Stimulated activated CD8-positive, alpha-beta memory T cell treated with anti-CD3 and anti-CD28 coated beads, Interleukin-4, amount 100 ng/mL, for 4 hours (primary cell): Measurements from ENCODE around the gene AGAP1.
"Not testable (repeated sequence)": the region's sequence is repeated elsewhere in the genome, so short reads cannot be mapped to it uniquely, and the experiment has no call there.

Experiments used
- DNase-seq, 2 donors: peaks; one replicate each; pipeline ENCODE4 v3.0.0-alpha.2; 2020; ENCODE audit warnings: low read depth in 2 of 2, low spot score in 1 of 2

Gene AGAP1

GRCh38 chr2:235754357-235755207, 260.7 kb downstream of the AGAP1 start:
- DNase-seq = no peak

DNA sequence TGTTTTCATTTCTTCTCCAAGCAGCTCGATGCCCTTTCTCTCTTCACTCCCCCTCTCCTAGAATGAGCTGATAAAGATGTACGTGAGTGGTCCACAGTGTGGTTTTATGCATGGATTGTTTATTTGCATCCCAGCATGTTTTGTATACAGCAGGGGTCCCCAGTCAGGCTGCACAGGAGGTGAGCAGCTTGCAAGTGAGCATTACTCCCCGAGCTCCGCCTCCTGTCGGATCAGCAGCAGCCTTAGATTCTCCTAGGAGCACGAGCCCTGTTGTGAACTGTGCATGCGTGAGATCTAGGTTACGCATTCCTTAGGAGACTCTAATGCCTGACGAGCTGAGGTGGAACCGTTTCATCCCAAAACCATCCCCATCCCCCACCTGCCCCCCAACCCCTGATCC, 262.6 kb downstream of the AGAP1 start:
- DNase-seq = no peak

DNA sequence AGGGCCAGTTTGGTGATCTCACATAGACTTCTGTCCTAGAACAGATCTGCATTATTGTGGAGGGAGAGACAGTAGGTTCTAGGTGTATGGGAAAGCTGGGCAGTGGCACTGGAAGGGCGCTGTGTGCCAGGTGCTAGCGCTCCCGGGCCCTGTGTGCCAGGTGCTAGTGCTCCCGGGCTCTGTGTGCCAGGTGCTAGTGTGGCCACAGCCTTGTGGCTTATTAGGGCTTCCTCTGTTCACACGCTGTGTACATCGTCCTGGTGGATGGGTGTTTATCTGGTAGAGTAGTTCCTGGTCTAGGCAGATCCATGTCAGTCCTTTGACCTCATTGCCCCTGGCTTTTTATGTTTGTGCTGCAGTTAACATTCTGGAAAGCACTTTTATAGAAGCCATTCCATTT, 263.4 kb downstream of the AGAP1 start:
- DNase-seq = no peak

GRCh38 chr2:235757640-235758039, 263.8 kb downstream of the AGAP1 start:
- DNase-seq = no peak

- no peak for DNase-seq
These were observed 269.2 kb downstream of the AGAP1 start for GRCh38 chr2:235762832-235763598.

GRCh38 chr2:235763816-235764215, 270.0 kb downstream of the AGAP1 start:
- no peak for DNase-seq

- DNase-seq = not testable (repeated sequence)
These were observed 270.6 kb downstream of the AGAP1 start for GRCh38 chr2:235764478-235764877.

DNA sequence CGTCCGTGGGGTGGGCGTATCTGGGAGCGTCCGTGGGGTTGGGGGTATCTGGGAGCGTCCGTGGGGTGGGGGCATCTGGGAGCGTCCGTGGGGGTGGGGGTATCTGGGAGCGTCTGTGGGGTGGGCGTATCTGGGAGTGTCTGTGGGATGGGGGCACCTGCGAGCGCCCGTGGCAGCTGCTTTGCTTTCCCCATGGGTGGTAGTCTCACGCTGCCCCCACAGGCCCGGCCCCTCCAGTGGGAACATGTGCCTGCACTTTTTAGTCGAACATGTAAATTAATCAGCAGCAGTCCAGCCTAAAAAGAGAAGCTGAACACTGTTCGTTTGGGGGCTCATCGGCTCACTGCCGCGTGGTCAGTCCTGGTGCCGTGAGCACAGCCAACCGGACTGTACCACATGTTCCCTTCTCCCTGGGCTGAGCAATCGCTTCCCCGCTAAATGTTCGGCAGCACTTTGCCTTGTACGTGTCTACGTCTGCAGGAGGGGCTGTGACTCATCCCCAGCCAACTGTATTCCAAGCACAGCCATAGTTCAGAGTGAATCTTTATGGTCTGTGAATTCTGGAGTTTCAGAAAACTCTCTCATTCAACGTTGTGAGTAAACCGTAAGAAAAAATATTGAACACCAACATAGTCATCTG, 271.5 kb downstream of the AGAP1 start:
- DNase-seq = no peak

DNA sequence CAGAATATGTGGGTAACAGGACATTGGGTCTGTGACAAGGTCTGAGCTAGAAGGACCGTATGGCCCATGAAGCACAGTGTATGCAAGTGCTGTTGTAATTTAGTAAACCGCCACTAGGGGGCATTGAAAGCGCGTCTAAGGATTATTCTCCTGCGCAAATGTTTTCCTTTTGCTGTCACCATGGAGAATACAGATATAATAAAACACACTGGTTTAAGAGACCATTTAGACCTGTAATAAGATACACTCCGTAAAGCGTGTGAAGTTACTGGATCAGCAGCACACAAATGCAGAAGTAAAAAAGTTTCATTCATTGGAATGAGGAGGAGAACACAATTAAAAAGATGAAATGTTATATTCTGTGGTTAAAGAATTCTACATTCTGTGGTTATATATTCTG, 272.4 kb downstream of the AGAP1 start:
- DNase-seq = no peak

DNA sequence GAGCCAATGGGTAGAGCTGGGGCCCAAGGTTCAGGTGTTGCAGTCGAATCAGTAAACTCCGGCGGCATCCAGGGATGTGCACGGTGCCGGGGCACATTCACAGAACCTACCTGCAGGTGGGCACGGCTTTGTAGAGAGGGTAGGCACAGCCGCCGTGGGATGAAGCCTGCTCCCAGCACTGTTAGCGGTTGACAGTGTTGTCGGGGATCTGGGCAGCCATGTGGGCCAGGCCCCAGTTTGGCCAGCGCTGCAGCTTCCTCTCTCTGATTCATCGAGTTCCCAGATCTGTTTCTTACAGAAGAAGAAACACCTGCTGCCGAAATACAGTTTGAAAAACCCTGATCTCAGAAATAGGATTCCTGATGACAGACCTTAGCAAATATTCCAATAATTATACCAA, 274.8 kb downstream of the AGAP1 start:
- DNase-seq = no peak

- no peak for DNase-seq
These were observed 275.2 kb downstream of the AGAP1 start for GRCh38 chr2:235769046-235769445.

DNA sequence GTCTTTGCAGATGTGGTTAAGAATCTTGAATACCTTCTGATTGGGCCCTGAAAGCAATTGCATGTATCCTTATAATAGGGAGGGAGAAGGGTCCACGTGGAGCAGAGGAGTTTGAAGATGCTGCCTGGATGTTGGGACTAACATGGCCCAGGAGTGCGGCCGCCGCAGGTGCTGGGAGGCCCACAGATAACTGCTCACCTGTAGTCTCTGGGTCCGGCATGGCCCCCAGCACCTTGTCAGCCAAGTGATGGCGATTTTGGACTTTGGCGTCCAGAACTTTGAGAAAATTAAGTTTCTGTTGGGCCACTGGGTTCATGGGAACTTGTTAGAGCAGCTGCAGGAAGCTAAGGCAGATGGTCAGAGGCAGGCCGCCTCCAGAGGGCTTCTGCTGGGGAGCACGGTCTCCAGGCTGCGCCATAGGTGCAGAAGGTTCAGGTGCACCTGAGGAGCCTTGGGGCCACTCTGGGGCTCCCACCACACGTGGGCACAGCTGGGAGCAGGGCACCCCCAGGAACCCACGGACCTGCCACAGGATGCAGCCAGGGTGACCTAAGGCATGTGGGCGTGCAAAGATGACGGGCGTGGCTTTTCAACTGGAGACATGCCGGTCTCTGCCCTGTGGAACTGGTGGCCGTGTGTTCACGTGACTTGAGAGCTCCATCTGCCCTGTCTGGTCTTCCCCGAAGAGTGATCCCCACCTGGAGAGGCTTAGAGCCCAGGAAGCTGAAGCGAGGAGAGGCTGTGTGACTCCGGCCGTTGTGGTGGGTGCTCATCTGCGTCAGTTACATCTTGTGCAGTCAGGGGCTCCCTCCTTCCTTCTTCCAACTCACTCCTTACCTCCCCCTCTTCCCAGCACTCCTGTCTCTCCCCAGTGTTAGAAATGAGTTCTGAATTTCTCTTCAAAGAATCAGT, 277.3 kb downstream of the AGAP1 start:
- DNase-seq = no peak

DNA sequence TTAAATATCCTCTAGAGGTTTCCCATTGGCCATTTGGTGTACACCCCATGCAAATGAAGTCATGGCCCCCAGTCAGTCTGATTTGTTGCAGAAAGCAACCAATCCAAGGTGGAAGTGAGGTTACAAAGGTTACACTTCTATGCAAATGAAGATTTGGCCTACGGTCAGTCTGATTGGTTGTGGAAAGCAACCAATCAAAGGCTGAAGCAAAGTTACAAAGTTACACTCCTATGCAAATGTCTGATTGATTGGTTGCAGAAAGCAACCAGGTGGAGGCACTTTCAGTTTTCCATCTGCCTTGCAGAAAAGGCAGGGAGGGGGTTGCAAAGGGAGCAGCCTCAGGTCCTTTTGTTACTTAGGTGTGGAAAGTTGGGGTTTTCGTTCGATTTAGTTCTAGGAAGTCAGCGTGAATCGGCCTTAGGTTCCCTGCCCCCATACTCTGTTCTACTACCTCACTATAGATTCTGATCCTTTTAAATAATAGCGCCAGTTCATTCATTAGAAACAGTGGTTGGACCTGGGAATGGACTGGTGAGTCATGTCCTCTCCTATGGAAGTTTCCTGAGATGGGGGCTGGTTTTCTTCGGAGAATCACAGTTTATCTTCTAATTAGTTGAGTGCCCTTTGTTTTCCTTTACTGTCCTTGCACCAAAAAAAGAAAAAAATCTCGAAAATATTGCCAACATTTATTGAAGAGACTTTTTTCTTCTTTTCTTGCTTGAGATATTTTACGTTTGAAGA, 279.5 kb downstream of the AGAP1 start:
- DNase-seq = no peak

DNA sequence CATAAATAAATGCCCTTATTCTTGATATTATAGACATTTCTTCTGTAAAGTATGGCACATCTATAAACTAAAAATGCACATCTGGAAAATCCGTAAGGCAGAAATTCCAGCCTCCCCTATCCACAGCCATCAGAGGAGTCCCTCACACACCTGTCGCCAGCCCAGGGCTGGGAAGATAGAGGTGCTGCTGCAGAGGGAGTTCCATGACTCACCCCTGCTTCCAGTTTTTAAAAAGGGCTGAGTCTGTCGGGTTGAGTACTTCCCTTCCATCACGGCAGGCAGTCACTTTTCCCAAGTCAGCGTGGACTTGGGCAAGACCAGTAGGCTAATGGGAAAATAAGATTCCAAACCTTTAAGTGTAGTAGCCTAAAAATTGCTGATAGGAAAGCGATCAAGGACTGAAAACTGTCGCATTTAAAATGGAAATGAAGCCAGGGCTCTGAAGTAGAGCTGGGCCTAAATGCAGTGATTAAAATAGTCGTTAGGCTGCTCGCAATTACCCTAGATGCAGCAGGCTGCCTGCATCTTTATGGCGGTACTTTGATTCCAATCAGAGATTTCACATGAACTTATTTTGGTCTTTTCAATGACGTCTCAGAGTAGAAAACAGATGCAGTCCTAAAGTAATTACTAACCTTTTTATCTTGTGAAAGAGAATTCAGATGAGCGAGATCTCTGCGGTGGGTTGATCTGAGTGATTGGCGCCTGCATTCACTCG, 280.5 kb downstream of the AGAP1 start:
- DNase-seq = no peak

DNA sequence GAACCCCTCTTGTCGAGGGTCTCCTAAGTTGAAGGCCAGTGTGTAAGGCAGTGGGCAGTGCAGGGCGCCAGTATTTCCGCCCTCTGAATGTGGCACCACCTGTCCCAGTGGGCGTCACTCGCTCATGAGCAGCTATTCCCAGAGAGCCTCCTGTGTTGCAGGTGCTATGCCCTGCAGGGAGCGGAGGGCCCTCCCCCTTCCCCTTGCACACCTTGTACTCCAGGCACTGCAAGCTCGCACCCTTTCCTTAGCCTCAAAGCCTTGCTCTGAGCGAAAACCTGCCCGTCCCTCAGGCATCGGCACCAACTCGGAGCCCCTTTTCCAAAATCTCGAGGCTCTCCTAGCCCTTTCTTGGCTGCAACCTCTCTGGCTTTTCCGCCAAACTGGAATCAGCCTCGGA, 282.7 kb downstream of the AGAP1 start:
- DNase-seq = no peak

GRCh38 chr2:235779444-235779896, 285.6 kb downstream of the AGAP1 start:
- DNase-seq = peak in 1 of 2 donors; percentile 11

- no peak for DNase-seq
These were observed 286.6 kb downstream of the AGAP1 start for GRCh38 chr2:235780401-235780800.

GRCh38 chr2:235781775-235782174, 287.9 kb downstream of the AGAP1 start:
- DNase-seq = no peak

GRCh38 chr2:235784788-235785187, 290.9 kb downstream of the AGAP1 start:
- no peak for DNase-seq
